H1 (cell line): Measurements from ENCODE around the gene DSCAM. TPM values are rescaled to one million over a fixed set of nuclear protein-coding genes. Genes with fewer than 3 reads are reported as not detected.

ENCODE experiments used
- NRF1 ChIP-seq: IDR thresholded peaks from 2 replicates; pipeline ENCODE4 v1.6.1; 2011; ENCODE audit warnings: mild to moderate bottlenecking, low read depth, low read length, improper control_type of control experiment
- RFX5 ChIP-seq: IDR thresholded peaks from 2 replicates; pipeline ENCODE4 v1.6.1; 2011; ENCODE audit warnings: low read depth, low read length, improper control_type of control experiment, borderline replicate concordance
- polyA plus RNA-seq, 7 experiments: library from polyadenylated mRNA; depleted of rRNA in 3 of 7; stranded (reverse) in 5 of 7; unstranded in 2 of 7; fragments of >200 nt in 5 of 7; fragments of 200-250 nt in 2 of 7; gene quantifications; 1 replicate in 5 of 7; 2 replicates in 1 of 7; 4 replicates in 1 of 7; pipeline versions ENCODE4 v1.2.1 to v1.2.3, GENCODE V29; 2011 to 2013; ENCODE audit warnings: missing spikeins in 2 of 7, mixed read lengths in 2 of 7
- total RNA-seq: library from RNA; stranded (reverse); fragmentation: NEBNext Ultra II Directional; extraction: Animal tissue kit (Norgen Biotek cat#: 25700); gene quantifications from 2 replicates; pipeline ENCODE4 v1.2.1, GENCODE V29; 2021

DSCAM gene
- total and polyA plus RNA-seq, 2 of the 8 experiments (the other 6 are each of a cell fraction or from before 2014, with no cell fraction given) = 0.02 to 0.15 TPM

- TF ChIP-seq NRF1 = no peak
- no peak for TF ChIP-seq RFX5
Measured at GRCh38 chr21:40051801-40052200, 795.2 kb downstream of the DSCAM start (continued).
